Hematopoietic multipotent progenitor cell treated with erythropoietin and hydrocortisone succinate and interleukin-3 and kit ligand, for 15 days (in vitro differentiated cells): ENCODE data around the gene LRRC73.
"Not testable (repeated sequence)": the region's sequence is repeated elsewhere in the genome, so short reads cannot be mapped to it uniquely, and the experiment has no call there.

Experiments
- DNase-seq: peaks from one replicate; pipeline ENCODE4 v3.0.0-alpha.2; 2015; ENCODE audit warnings: low spot score

LRRC73 gene

DNA sequence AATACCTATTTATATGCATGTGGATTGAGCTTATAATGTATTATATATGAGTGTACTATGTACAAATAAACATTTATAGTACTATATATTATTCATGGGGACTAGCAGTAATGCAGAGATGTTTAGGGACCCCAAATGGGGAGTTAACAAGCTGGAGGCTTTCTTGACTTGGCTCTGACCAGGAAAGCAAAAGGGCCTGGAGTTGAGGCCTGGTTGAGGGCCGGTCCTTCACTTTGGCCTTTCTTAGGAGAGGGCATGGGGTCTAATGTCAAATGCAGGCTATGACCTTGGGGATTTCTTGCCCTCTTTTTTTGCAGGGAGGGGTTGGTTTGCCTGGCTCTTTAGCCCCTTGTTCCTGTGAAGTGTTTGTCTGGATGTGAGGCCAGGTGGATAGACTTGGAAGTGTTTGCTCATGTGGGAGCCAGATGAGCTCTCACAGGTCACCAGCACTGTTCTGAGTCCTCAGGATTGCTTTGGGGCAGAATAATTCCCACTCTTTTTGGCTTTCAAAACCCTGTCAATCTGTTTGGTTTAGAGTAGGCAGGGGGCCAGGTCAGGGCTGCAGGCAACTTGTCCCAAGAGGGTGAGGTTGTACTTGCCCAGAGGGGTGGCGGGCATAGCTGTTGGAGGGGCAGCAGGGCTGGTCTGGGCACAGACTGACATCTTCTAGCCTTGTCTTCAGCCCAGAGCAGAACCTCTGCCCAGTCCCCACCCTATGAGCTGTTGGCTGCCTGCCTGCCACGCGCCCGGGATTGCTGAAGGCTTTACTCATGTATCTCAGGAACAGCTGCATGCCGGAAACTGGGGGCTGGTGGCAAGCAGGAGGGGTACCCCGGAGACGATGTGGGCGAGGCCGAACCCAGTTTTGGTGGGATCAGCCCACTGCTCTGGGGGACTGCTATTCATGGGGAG, 18.1 kb downstream of the LRRC73 start:
- no peak for DNase-seq

DNA sequence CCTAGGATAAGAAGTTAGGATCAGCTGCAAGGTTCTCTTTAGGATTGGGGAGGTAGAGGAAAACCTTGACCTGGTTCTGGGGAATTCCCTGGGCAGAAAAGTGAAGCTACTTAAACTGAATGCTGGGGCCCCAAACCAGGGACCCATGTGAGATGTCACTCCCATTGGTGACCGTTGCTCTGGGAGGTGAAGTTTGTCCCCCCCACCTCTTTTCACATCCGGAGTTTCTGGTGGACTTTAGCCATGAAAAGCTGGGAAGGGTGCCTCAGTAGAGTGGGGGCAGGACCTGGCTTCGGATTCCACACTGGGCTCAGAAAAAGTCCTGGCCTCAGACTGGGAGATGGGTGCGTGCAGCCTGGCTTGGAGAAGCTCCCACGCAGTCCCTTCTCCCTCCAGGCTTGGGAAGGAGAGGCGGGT, 19.6 kb downstream of the LRRC73 start:
- DNase-seq: no peak

DNA sequence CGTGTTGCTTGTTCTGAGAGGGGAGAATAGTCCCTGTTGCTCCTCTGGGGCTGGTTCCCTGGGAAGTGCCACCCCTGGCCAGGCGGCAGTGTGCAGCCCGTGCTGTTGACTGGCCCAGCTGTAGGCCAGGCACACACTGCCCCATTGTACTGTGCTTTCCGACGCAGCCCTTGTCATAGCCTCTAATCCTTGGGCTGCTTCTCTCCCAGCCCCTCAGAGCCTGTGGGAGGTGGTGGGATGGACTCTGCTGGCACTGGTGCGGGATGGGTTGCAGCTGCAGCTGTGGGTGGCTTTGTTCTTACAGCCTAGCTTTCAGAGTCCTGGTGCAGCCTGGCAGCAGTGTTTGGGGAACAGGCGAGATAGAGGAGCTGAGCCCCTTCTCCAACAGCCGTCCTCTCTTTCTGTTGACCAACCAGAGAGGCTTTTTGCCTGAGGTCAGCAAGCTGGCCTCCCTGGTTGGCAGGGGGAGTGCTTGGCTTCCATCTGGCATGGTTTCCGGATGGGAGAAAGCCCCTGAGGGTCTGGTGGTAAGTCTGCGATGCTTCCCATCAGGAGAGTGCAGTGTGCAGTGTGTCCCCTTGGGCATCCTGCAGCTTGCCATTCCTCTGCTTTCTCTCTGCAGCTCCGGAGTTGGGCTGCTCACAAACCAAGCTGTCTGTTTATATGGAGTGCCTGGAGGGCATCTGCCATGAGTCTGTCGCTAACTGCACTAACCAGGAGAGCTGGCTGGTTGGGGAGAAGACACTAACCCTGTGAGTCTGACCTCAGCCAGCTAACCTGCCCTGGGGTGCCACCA, 20.7 kb downstream of the LRRC73 start:
- DNase-seq: no peak

DNA sequence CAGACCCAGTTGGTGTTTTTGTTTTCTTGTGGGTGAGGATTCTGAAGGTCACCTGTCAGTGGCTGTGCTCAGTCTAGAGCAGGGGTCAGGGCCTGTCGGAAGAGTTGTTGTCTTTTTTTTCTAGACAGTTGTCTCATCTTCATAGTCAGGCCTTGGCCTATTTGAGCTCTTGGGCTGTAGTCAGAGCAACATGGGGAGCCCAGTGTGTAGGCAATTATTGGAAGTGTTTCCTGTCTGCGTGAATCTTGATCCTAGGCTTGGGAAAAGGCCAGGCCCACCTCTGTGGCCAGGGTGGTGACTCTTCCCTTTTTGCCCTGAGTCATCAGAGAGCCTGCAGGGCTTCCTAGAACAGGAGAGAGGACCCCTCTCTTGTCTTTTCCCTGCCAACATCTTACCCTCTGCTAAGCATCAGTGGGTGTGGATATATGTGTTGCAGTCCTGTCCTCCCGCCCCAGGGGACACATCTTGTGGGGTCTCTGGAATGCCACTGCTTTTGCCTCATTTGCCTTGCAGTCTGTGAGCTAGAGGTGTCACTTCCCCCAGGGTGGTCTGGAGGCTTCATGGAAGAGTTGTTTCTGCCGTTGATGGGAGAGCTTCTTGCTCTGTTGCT, 21.4 kb downstream of the LRRC73 start:
- no peak for DNase-seq

DNA sequence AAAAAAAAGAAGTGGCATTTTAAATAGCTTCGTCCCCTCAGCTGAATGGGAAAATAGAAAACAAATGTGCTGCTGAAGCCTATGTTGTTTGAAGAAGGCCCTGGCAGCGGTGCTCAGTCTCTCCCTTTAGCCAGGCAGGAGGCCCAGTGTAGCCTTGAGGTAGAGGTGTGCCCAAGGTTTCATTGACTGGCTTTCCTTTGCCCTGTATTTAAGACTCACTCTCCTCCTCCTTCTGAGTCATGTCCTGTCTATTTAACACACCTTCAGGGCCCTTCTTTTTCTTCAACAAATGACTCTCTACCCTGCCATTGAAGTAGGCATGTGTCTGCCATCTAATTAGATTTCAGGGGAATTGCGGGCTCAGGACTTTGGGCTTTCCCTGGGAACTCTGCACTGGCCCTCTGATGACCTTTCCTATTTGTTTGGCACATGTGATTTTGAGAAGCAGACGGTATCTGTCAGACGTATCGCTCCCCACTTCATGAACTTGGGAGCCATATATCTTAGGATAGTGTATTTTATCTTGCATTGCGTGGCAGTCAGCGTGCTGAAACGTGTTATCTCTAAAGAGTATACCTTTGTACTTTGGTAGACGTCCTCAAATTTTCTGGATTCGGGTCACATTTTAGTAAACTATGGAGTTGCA, 28.4 kb downstream of the LRRC73 start:
- DNase-seq: no peak

DNA sequence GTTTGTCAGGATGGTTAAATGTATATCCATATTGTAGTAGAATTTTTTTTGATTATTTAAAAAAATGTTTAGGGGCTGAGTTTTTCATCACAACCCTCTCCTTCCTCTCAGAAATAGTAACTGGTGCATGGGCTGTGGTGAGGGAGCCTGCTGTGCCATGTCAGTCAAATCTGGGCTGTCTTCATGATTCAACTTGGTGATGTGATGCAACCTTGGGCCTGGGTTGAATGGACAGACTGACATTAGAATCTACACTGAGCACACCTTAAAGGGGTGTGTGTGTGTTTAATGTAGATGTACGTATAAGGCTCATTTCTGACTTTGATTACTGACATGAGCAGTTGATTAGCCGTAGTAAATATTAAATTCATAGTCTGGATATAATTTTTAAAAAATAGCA, 29.1 kb downstream of the LRRC73 start:
- no peak for DNase-seq

DNA sequence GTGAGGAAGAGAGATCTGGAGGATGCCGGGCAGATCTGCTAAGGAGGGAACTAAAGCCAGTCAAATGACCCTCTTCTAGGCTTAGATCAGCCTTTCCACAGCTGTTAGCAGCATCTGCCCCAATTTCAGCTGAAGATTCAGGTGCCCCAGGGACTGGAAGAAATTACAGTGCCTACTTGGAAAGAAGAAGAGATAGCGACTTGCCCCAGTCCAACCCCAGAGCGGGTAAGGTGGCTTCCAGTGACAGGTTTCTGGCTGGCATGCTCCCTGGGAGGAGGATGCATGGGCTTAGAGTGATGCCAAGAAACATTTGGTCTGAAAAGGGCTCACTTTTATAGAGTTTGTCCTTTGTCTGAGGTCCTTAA, 32.2 kb downstream of the LRRC73 start:
- DNase-seq: peak; percentile 17

DNA sequence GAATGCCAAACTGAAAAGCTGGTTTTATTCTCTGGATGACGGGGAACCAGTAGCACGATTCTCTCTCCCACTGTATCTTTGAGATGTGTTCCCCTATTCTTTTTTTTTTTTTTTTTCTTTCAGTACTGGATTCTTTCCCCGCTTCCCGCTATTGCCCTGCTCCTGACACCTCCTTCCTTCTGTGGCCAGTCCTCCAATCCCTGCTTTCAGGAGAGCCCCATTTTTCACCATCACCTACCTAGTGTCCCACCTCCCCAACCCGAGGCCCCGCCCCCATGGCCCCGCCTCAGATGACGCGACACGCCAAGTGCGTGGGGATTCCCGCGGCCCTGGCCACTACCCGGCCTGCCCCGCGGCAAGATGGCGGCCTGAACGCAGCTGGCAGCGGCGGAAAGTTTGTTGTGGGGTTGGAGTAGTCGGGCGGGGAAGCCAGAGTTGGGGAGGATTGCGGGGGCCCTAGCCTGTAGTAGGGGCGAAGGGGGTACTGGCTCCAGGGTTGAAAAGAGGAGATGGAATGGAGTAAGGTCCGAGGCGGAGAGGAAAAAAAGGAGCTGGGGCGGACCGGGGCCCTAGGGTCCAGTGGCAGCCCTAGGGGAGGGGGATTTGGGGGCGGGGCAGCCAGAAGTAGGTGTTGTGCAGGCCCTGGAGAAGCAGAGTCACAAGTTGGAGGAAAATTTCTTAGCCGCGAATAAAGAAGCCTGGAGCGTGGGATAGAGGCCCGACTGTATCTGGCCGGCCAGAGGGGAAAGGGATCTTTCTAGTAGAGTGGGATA, 32.7 kb downstream of the LRRC73 start, which contains the start of gene TJAP1:
TJAP1 (plus strand) TSS at position 336 of the 773 bp plus-strand sequence. CDS start 21,432 bp downstream, outside the sequence.
- DNase-seq: peak; percentile 88

DNA sequence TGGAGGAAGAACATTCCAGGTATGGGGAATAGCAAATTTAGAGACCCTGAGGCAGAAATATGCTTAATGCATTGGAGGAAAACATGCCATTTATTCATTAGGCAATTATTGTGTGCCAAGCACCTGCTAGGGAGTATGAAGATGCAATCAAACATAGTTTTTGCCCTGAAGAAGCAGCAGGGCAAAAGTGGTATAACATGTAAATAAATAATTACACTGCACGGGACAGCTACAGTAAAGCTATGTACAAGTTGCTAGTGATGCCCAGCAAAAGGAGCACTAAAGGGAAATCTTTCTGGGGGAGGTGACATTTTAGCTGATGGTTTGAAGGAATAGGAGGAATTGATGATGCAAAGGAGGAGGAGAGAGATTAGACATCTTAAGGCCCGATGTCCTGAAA, 33.4 kb downstream of the LRRC73 start:
- DNase-seq: no peak

DNA sequence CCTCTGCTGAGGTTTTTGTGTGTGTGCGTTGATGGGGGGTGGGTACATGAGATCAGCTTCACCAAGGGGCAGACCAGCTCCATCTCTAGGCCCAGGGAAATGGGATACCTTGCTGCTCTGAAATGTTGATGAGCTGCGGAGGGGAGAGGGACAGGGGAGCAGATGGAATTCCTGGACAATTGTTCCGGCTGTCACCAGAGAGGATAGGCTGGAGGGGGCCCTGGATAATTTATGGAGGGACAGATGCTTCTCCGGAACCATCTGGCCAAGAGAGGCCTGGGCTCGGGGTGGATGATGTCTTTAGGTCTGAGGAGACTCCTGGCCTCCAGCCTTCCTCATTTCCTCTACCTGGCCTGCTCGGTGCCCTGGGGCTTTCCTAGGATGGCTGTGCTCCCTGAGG, 34.6 kb downstream of the LRRC73 start:
- DNase-seq: no peak

DNA sequence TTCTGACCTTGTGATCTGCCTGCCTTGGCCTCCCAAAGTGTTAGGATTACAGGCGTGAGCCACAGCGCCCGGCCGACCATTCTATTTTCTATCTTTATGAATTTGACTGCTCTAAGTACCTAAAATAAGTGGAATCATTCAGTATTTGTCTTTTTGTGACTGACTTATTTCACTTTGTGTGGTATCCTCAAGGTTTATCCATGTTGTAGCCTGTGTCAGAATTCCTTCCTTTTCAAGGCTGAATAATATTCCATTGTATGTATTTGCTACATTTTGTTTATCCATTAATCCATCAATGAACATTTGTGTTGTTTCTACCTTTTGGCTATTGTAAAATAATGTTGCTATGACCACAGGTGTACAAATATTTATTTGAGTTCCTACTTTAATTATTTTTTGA, 37.6 kb downstream of the LRRC73 start:
- DNase-seq: no peak

DNA sequence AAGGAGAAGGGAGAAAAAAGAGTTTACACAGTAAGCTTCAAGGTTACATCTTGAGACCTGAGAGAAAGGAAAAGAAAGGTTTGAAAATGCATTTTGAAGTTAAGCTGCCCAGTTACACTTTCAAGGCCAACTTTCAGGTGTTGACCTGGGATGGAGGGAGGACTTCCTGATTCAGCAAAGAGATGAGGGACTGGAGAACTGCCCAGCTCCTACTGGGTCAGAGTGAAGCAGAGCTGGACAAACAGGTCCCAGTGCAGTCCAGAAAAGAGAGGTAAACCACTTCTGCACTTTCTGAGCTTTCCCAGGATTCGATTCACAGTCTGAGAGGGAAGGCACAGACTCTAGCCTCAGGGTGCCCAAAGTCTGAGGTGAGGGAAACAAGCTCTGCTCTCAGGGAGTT, 38.7 kb downstream of the LRRC73 start:
- DNase-seq: no peak

DNA sequence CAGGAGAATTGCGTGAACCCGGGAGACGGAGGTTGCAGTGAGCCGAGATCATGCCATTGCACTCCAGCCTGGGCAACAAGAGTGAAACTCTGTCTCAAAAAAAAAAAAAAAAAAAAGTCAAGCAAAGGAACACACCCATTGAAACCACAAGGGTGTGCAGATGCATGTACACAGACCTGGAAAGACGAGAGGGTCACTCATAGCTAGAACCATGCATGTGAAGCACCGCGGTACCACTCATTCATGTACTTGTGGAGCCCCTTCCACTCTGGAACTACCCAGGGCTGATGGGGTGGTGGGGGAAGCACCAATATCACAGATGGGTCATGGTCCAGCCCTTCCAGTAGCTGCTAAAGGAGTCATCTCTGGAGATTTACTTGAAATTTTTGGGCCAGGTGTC, 40.2 kb downstream of the LRRC73 start:
- no peak for DNase-seq

DNA sequence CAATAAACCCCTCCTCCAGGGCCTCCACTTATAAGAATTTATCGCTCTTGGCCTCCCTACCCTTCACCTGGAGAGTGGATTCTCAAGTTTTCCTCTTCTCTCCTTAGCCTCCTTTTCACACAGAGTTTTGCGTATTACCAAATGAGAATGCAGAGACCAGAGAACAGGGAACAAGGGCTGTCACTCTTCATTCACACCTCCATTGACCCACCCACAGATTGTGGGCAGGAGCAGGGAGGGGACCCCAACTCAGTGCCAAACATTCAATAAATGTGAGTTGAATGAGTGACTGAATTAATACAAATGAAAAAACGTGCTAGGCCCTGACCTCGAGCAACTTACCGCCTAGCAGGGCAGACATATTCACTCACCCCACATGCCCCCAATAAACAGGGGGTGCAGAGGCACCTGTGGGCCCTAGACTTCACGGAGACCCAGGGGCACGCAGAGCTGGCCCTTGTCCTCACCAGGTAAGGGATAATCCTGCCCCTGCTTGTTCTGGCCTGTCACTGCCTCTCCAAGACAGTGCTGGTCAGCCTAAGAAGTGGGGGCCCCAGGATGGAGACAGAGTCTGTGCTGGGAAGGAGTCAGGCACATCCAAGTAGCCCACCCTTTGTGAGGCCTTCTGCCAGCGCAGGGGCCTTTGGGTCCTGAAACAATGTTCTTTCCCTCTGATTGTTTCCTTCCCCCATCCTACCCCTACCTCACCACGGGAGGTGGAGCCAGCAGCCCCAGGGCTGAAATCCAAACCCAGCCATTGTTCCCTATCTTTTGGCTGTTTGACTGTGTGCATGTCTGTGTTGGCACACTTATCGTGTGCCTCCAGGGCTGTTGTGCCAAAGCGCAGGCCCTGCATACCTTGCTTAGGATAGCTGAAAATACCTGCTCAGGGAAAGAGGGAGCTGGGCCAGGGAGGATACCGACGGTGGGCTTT, 41.1 kb downstream of the LRRC73 start:
- no peak for DNase-seq

DNA sequence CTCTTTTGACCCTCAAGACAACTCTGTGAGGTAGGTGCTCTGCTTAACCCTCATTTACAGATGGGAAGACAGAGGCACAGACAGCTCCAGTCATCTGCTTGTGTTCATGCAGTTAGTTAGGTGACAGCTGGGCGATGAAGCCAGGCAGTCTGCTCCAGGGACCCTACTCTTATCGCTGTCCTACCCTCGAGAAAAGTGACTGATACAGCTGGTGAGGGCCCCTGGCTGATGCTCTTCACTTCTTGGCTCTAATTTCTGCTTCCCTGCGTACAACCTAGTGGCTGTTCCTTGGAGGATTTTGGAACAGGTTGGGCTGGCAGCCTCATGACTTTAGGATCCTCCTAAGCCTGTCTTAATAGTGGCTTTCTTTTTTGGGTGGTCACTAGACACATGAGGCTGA, 41.9 kb downstream of the LRRC73 start:
- DNase-seq: no peak

DNA sequence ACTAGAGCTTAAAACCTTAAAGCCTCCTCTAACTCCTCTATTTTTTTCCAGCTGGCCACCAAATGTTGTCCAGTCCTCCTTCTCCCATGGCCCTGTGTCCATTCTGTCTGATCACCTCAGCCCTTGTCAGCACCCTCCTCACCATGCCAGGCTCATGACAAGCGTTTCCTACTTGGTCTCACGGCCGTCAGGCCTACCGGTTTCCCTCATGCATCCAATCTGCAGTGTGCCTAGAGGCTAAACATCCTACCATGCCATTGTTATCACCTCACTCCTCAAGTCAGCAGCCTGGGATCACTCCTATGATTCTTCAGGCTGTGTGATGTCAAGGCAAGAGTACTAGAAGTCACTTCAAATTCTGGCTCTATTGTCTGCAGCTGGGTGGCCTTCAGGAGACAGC, 42.4 kb downstream of the LRRC73 start:
- no peak for DNase-seq

DNA sequence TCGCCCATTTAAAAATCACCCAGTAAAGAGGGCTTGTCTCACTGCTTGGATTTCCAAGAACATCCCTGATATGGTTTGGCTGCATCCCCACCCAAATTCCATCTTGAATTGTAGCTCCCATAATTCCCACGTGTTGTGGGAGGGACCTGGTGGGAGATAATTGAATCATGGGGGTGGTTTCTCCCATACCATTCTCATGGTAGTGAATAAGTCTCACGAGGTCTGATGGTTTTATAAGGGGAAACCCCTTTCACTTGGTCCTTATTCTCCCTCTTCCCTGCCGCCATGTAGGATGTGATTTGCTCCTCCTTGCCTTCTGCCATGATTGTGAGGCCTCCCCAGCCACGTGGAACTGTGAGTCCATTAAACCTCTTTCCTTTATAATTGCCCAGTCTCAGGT, 42.9 kb downstream of the LRRC73 start:
- DNase-seq: not testable (repeated sequence)

DNA sequence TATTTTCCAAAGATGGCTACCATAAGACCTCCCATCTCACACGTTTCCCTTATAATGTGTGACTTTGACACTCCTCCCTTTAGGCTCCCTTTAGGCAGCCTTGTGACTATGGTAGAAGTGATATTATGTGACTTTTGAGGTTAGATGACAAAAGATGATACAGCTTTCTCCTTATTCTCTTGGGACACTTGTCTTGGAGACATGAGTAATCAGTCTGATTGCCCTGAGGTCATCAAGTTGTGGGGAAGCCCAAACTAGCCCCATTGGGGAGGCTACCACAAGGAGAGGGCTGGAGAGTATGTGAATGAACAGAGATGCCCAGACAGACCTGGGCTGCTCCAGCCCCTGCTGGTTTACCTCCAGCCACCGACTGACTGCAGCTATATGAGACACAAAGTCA, 44.2 kb downstream of the LRRC73 start:
- no peak for DNase-seq

DNA sequence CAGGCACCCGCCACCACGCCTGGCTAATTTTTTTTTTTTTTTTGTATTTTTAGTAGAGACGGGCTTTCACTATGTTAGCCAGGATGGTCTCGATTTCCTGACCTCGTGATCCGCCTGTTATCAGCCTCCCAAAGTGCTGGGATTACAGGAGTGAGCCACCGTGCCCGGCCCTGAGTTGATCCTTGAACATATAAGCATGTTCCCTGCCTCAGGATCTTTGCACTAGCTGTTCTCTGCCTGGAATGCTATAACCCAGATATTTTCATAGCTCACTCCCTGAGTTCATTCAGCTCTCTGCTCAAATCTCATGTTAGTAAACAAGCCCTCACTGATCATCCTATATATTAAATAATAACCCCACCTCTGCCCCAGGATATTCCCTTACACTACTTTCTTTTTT, 45.8 kb downstream of the LRRC73 start:
- DNase-seq: no peak

DNA sequence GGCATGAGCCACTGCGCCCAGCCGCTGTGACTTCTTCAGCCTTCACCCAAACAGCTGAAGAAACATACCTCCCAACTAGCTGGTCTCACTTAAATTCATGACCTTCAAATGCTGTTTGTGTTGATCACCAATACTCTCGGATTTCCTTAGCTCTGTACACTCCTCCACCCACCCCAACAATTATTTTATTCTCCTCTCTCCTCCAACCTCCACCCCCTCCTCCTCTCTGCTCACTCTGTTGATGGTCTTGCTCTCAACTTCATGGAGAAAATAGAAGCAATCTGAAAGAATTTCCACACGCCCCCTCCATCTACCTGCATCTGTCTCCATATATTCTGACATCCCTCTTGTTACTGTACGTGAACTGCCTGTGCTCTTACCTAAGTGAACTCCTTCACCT, 48.2 kb downstream of the LRRC73 start:
- DNase-seq: no peak
